ENCODE results near the gene LAMTOR2.

The LAMTOR2 gene

GRCh38 chr1:156054500-156055280 is at the start of gene LAMTOR2:
LAMTOR2 (plus strand) TSS chr1:156054782; CDS start chr1:156054890, 108 bp downstream.
- Histone ChIP-seq H3K36me3 (peaks cover 52% of the 10 kb centered on the region), H3K4me3 (ENCODE audit: low read depth, low read length) (peak within 1 kb of the TSS; percentile 85), H3K27ac (peak within 1 kb of the TSS; percentile 98), H3K27me3 (ENCODE audit: insufficient read depth, low read depth, severe bottlenecking) (no peaks in the 10 kb centered on the region), H3K9me3 (ENCODE audit: severe bottlenecking) (no peaks in the 10 kb centered on the region)
- DNase-seq, result peak; percentile 100
- 0 out of 2 replicates have a peak, but pooled peaks have one; percentile 15 for TF ChIP-seq CTCF (IDR thresholded peaks at IDR 0.05; ENCODE audit: low read depth, low read length)

GRCh38 chr1:156004843-156005584 is 49.6 kb upstream of the LAMTOR2 start:
- no peaks in the 10 kb centered on the region for H3K9me3 ChIP-seq (ENCODE audit: severe bottlenecking)
- H3K36me3 ChIP-seq, result peaks cover 29% of the 10 kb centered on the region
- no peak overlapping the region for H3K27ac ChIP-seq
- no peak for TF ChIP-seq CTCF (IDR thresholded peaks at IDR 0.05; ENCODE audit: low read depth, low read length)
- DNase-seq, result peak; percentile 36
- H3K27me3 ChIP-seq (ENCODE audit: insufficient read depth, low read depth, severe bottlenecking), result no peaks in the 10 kb centered on the region
- no peak overlapping the region for H3K4me3 ChIP-seq (ENCODE audit: low read depth, low read length)

GRCh38 chr1:156006666-156007376 is 47.8 kb upstream of the LAMTOR2 start:
- H3K9me3 ChIP-seq (ENCODE audit: severe bottlenecking), result no peaks in the 10 kb centered on the region
- no peaks in the 10 kb centered on the region for H3K27me3 ChIP-seq (ENCODE audit: insufficient read depth, low read depth, severe bottlenecking)
- no peak overlapping the region for H3K27ac ChIP-seq
- no peak overlapping the region for H3K4me3 ChIP-seq (ENCODE audit: low read depth, low read length)
- DNase-seq, result no peak
- no peak for TF ChIP-seq CTCF (IDR thresholded peaks at IDR 0.05; ENCODE audit: low read depth, low read length)
- H3K36me3 ChIP-seq, result peaks cover 47% of the 10 kb centered on the region

- no peak for TF ChIP-seq CTCF (IDR thresholded peaks at IDR 0.05; ENCODE audit: low read depth, low read length)
- Histone ChIP-seq H3K9me3 (ENCODE audit: severe bottlenecking) (no peaks in the 10 kb centered on the region), H3K36me3 (peaks cover 73% of the 10 kb centered on the region), H3K27ac (no peak overlapping the region), H3K27me3 (ENCODE audit: insufficient read depth, low read depth, severe bottlenecking) (no peaks in the 10 kb centered on the region), H3K4me3 (ENCODE audit: low read depth, low read length) (no peak overlapping the region)
- DNase-seq, result no peak
These were observed 45.2 kb upstream of the LAMTOR2 start for GRCh38 chr1:156009404-156009803.

- H3K27ac ChIP-seq, result no peak overlapping the region
- no peaks in the 10 kb centered on the region for H3K9me3 ChIP-seq (ENCODE audit: severe bottlenecking)
- no peak overlapping the region for H3K4me3 ChIP-seq (ENCODE audit: low read depth, low read length)
- DNase-seq, result no peak
- TF ChIP-seq CTCF (IDR thresholded peaks at IDR 0.05; ENCODE audit: low read depth, low read length), result no peak
- no peaks in the 10 kb centered on the region for H3K27me3 ChIP-seq (ENCODE audit: insufficient read depth, low read depth, severe bottlenecking)
- H3K36me3 ChIP-seq, result peaks cover 92% of the 10 kb centered on the region
These were observed 42.3 kb upstream of the LAMTOR2 start for GRCh38 chr1:156012051-156012817.
